HFFc6 (cell line): ENCODE measurements around the gene SHISA9. TPM values are rescaled to one million over a fixed set of nuclear protein-coding genes. Genes with fewer than 3 reads are reported as not detected.
A peak's percentile ranks its signal among the peaks of the same experiment; 100 is the strongest.

Experiments used
- DNase-seq: peaks from one replicate; pipeline ENCODE4 v3.0.0-alpha.2; 2018
- H3K27ac Mint-ChIP-seq: 2 replicates; pipeline ENCODE4 v1.8.0; 2020; ENCODE audit warnings: mild to moderate bottlenecking, mixed read lengths
- H3K27me3 Mint-ChIP-seq: 2 replicates; pipeline ENCODE4 v1.8.0; 2021; ENCODE audit warnings: mild to moderate bottlenecking, moderate library complexity, mixed read lengths; ENCODE audit not compliant: insufficient read depth
- H3K36me3 Mint-ChIP-seq: 2 replicates; pipeline ENCODE4 v1.8.0; 2021; ENCODE audit warnings: low read depth, mixed read lengths
- H3K4me1 Mint-ChIP-seq: 2 replicates; pipeline ENCODE4 v1.8.0; 2020; ENCODE audit warnings: low read depth, mixed read lengths
- H3K4me3 Mint-ChIP-seq: 2 replicates; pipeline ENCODE4 v1.8.0; 2020; ENCODE audit warnings: mild to moderate bottlenecking, moderate library complexity, mixed read lengths
- H3K9me3 Mint-ChIP-seq: 2 replicates; pipeline ENCODE4 v1.8.0; 2020; ENCODE audit warnings: mild to moderate bottlenecking, mixed read lengths
- total RNA-seq, 6 experiments: library from RNA; stranded (reverse); fragmentation: NEBNext Ultra II Directional; extraction: Animal tissue kit (Norgen Biotek cat#: 25700); gene quantifications; 2 replicates in 1 of 6; 3 replicates in 5 of 6; pipeline ENCODE4 v1.2.3, GENCODE V29; 2021
- TF ChIP-seq, protein P1 (sequence below): fragments of 200-600 bp; sonication (generic); IDR thresholded peaks from 2 replicates; pipeline ENCODE4 v1.5.0; 2021; ENCODE audit warnings: antibody characterized with exemption, mild to moderate bottlenecking

SHISA9 gene
- total RNA-seq, 6 experiments from 2014 or later: not detected

DNA sequence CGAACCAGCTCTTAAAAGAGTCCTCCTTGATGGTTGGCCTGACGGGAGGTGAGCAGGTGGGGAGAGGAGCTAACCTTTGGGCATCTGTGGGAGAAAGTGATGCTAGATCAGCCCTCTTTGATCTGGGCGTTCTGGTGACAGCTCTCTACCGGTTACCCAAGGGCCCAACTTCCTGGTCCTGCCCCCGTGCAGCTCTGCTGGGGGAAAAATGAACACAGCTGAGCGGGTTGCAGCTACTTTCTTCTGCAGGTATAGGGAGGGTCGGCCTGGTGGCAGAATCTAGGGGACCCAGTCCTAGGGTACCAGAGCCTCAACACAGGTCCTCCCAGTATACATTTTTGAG lies 2.9 kb downstream of the SHISA9 start:
- no peaks in the 10 kb centered on the region for H3K9me3 Mint-ChIP-seq
- TF ChIP-seq, protein P1, sequence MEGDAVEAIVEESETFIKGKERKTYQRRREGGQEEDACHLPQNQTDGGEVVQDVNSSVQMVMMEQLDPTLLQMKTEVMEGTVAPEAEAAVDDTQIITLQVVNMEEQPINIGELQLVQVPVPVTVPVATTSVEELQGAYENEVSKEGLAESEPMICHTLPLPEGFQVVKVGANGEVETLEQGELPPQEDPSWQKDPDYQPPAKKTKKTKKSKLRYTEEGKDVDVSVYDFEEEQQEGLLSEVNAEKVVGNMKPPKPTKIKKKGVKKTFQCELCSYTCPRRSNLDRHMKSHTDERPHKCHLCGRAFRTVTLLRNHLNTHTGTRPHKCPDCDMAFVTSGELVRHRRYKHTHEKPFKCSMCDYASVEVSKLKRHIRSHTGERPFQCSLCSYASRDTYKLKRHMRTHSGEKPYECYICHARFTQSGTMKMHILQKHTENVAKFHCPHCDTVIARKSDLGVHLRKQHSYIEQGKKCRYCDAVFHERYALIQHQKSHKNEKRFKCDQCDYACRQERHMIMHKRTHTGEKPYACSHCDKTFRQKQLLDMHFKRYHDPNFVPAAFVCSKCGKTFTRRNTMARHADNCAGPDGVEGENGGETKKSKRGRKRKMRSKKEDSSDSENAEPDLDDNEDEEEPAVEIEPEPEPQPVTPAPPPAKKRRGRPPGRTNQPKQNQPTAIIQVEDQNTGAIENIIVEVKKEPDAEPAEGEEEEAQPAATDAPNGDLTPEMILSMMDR: no peak
- DNase-seq: no peak
- no peaks in the 10 kb centered on the region for H3K36me3 Mint-ChIP-seq
- no peaks in the 10 kb centered on the region for H3K4me1 Mint-ChIP-seq
- peaks cover 36% of the 10 kb centered on the region for H3K27me3 Mint-ChIP-seq
- no peak overlapping the region for H3K4me3 Mint-ChIP-seq
- H3K27ac Mint-ChIP-seq: no peak overlapping the region

- H3K4me1 Mint-ChIP-seq: no peaks in the 10 kb centered on the region
- H3K9me3 Mint-ChIP-seq: no peaks in the 10 kb centered on the region
- H3K27me3 Mint-ChIP-seq: peaks cover 30% of the 10 kb centered on the region
- no peaks in the 10 kb centered on the region for H3K36me3 Mint-ChIP-seq
- no peak overlapping the region for H3K4me3 Mint-ChIP-seq
- TF ChIP-seq, protein P1: no peak
- DNase-seq: no peak
- no peak overlapping the region for H3K27ac Mint-ChIP-seq
Observed at GRCh38 chr16:12906271-12906670, 4.9 kb downstream of the SHISA9 start.

DNA sequence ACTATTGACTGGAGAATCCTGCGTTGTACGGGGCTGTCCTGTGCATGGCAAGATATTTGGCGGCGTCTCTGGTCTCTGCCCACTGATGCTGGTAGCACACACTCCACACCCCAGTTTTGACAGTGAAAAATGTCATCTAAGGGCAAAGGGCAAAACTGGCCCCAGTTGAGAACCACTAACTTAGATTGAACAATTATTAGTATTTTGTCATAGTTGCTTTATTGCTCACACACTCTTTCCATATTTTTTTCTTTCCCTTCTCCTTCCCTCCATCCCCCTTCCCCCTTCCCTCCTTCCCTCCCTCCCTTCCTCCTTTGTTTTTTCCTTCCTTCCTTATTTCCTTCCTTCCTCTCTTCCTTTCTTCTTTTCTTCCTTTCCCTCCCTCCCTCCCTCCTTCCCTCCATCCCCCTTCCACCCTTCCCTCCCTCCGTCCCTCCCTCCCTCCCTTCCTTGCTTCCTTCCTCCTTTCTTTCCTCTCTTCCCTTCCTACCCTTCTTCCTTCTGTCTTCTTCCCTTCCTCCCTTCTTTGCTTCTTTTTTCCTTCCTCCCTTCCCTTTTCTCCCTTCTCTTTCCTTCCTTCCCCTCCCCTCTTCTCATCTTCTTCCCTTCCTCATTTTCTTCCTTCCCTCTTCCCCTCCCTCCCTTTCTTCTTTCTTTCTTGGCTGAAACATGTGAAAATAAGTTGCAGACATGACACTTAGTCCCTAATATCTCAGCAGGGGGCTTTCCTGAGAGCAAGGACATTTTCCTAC lies 5.5 kb downstream of the SHISA9 start:
- TF ChIP-seq, protein P1: no peak
- H3K4me1 Mint-ChIP-seq: no peaks in the 10 kb centered on the region
- no peak overlapping the region for H3K4me3 Mint-ChIP-seq
- no peak for DNase-seq
- H3K36me3 Mint-ChIP-seq: no peaks in the 10 kb centered on the region
- H3K9me3 Mint-ChIP-seq: no peaks in the 10 kb centered on the region
- H3K27ac Mint-ChIP-seq: no peak overlapping the region
- peaks cover 31% of the 10 kb centered on the region for H3K27me3 Mint-ChIP-seq

DNA sequence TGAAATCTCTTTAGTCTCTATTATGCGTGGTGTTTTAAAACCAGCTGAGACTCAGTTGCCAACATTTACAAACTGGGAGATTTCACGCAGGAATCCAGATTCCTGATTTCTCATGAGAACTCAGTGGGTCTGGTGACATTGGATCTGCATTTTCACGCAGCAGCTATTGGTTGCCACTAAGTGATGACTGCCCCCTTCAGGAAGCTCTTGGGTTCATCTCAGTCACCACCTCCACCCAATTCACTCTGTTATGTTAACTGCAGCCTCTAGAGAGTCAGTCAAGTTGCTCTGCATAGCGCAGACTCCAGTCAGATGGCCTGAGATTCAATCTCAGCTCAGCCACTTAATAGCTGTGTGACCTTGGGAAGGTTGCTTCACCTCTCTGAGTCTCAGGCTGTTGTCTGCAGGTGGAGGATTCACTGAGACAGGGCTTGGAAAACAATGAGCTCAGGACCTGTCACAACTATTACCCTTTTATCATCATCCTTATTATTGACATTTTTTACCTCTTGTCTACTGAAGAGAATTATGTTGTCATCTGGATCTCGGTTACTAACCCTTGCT lies 6.4 kb downstream of the SHISA9 start:
- H3K27me3 Mint-ChIP-seq: peaks cover 32% of the 10 kb centered on the region
- no peaks in the 10 kb centered on the region for H3K4me1 Mint-ChIP-seq
- no peaks in the 10 kb centered on the region for H3K36me3 Mint-ChIP-seq
- no peak overlapping the region for H3K27ac Mint-ChIP-seq
- no peak overlapping the region for H3K4me3 Mint-ChIP-seq
- TF ChIP-seq, protein P1: peak; percentile 59
- H3K9me3 Mint-ChIP-seq: no peaks in the 10 kb centered on the region
- DNase-seq: peak; percentile 15

- Mint-ChIP-seq H3K9me3 (no peaks in the 10 kb centered on the region), H3K27ac (peak overlapping the region; percentile 40), H3K4me1 (peaks cover 24% of the 10 kb centered on the region), H3K4me3 (no peak overlapping the region), H3K36me3 (no peaks in the 10 kb centered on the region), H3K27me3 (peaks cover 11% of the 10 kb centered on the region)
- DNase-seq: no peak
- TF ChIP-seq, protein P1: no peak
Observed at GRCh38 chr16:12917246-12917645, 15.8 kb downstream of the SHISA9 start.
